GM19023 (cell line): ENCODE measurements around the gene ADK.
"Not testable (repeated sequence)": the region's sequence is repeated elsewhere in the genome, so short reads cannot be mapped to it uniquely, and the experiment has no call there.

ENCODE experiments used
- ATAC-seq: cut with Tn5 transposase; IDR thresholded peaks from one replicate; pipeline ENCODE4 v1.9.1; 2021; ENCODE audit warnings: mild to moderate bottlenecking, moderate library complexity; ENCODE audit not compliant: unreplicated experiment

Gene ADK

DNA sequence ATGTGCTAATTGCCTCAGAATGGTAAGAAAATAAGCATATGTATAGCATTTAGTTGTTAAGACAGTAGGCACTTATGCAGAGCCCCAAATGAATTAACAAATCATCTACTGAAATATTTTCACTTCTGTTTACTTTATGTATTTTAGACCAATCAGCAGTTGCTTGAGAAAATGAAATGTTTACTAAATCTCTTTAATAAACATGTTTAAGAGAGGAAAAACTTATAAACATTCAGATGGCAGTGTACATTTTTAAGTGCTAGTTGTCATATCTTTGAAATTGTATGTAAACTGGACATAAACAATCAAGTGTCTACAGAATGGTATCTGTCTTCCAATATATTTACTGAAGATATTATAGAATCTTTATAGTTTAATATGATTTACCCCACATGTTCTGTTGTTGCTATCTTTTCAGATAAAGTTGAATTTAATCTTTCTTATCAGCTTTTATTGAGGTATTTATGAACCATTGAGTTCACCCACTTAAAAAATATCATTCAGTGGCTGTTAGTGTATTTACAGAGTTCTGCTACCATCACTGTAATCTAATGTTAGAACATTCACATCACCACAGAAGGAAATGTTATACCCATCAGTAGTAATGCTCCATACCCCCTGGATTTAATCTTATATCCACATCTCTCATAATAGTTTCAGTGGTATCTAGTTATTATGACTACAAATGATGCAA is 264.3 kb downstream of the ADK start:
- ATAC-seq: no peak

GRCh38 chr10:74417397-74417796 is 266.4 kb downstream of the ADK start:
- no peak for ATAC-seq

DNA sequence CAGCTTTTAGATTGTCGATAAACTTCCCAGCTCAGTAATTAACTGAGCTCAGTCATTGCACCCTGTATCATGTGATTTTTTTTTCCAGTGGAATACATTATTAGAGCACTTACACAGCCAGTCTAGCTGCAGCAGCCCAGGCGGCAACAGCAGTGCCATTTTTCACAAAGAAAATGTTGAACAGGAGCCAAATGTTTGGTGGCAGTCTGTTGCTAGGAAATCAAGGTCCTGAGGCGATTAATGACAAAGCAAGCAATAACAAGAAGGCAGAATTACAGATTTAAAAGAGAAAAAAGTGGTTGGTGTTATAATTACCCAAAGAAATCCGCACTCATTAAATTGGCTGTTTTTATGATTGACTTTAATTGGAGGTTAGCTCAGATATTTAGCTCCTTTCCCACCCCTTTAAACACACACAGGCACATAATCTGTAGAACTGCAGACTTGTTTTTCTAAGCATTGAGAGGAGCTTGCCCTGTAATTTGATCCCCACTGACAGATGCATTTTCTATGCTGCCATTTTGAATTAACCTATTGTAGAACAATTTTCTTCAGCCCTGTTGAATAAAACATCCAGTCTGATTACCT is 267.4 kb downstream of the ADK start:
- no peak for ATAC-seq

GRCh38 chr10:74419491-74419951 is 268.5 kb downstream of the ADK start:
- no peak for ATAC-seq

GRCh38 chr10:74419958-74420375 is 268.9 kb downstream of the ADK start:
- ATAC-seq: no peak

- no peak for ATAC-seq
Measured at GRCh38 chr10:74424565-74424964, 273.5 kb downstream of the ADK start.

- ATAC-seq: no peak
Measured at GRCh38 chr10:74425456-74426001, 274.5 kb downstream of the ADK start.

- ATAC-seq: no peak
Measured at GRCh38 chr10:74431816-74432215, 280.8 kb downstream of the ADK start.

- no peak for ATAC-seq
Measured at GRCh38 chr10:74432841-74433594, 282.0 kb downstream of the ADK start.

DNA sequence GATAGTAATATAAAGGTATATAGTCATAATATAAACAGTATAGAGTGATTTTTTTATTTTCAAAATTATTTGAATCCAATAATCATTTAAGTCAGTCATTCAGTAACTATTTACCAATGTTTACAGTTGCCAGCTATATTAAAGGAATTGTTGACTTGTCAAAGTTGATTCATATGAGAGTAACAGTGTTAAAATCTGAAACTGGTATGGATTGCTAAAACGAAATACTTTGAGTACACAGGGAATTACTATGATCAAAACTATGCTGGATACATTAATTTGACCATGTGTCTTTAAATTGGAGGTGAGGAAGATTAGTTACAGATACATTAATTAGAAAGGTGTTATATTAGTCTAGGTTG is 282.6 kb downstream of the ADK start:
- ATAC-seq: no peak

GRCh38 chr10:74433993-74434392 is 283.0 kb downstream of the ADK start:
- ATAC-seq: no peak

DNA sequence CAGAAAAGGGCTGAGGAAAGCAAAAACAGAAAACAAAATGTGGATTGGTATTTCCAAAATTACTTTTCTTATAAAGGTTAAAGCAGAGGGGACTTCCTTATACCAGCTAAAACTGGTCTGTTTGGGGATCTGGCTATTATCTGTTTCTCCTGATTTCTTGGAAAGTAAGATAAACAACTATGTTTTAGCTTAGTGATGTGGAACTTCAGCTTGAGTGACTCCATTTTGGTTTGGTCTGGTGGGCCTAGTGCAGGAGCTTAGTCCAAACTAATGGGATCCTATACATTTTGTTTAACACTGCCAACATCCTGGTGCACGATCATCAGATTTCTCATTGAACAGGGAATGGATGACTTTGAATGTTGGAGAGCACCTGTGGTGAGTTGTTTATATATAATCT is 283.5 kb downstream of the ADK start:
- no peak for ATAC-seq

GRCh38 chr10:74436523-74437170 is 285.6 kb downstream of the ADK start:
- ATAC-seq: no peak

GRCh38 chr10:74437822-74438221 is 286.8 kb downstream of the ADK start:
- ATAC-seq: no peak

DNA sequence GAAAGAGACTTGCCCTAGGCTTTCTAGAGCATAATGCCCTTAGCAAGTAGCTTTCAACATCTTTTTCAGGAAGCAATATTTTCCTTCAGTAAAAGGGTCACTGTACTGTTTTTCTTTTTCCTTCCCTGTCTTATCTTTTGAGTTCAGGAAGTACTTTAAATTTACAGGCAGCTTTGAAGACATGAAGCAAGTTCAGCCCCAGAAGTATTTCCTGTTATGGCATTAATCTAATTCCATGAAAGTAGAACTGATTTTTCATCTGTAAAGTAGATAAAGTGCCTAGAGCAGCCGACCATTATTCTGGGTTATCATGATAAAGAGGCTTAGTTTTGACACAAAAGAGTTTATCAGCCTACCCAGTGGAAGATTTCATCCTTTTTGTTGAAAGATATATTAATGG is 288.2 kb downstream of the ADK start:
- ATAC-seq: no peak

DNA sequence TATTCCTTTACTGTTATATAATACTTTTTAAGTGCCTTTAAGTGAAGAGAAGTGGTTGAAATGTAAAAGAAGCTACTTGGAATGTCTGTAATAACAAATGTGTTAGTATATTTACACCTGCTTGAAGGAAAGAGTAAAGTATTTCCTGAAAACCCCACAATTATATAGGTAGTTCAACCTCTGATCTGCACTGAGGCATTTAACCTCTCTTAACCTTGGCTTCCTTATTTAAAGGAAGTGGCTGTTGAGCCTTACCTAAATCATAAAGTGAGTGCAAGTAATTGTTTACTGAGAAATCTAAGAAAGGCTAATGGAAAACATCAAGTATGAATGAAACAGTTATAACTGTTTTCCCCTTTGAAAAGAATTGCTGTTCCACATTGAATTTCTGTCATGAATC is 294.5 kb downstream of the ADK start:
- ATAC-seq: no peak

DNA sequence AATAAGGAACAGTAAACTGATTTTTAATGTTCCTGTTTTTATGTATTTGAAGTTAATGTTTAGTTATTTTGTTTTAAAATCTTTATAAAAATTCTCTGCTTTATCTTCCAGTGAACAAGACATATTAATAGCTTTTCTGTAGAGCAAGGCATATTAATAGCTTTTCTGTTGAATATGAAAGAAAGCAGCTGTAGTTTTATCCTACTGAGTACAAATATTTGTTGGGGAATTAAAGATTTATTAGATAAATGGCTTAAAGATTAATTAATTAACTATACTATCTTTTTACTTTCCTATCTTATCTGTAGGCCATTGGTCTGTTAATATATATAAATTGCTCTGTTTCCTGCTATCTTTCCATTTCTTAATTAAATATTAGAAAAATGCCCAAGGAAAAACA is 299.6 kb downstream of the ADK start:
- ATAC-seq: no peak

DNA sequence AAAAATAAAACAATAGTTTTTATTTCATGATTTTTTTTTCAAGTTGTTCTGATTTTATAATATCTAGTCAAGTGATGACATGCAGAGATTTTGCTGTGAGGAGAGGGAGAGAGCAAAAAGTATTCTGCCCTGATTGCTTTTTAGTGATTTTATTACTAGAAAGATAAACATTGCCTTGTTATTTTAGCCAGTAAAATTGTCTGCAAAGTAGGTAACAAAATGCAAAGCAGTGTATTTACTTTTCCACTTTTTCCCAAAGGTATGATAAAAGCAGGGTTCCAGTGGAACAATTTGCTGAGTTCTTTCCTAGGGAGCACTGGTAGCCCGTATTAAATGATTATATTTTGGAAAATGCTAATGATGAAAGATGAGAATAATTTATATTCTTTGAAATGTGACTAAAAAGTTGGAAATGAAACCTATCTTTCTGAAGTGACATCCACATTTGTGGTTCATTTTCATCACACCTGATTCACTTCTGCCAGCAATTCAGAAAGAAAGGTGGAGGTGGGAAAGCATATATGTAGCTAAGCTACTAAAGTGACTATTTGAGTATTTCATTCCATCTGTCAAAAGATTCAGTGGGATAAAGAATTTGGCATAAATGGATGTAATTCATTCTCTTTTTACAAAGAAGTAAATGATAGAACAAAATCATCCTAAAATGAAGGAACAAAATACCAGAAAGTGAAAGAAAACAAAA is 300.3 kb downstream of the ADK start:
- no peak for ATAC-seq

- no peak for ATAC-seq
Measured at GRCh38 chr10:74453169-74453568, 302.1 kb downstream of the ADK start.

- ATAC-seq: not testable (repeated sequence)
Measured at GRCh38 chr10:74457478-74457877, 306.5 kb downstream of the ADK start.

DNA sequence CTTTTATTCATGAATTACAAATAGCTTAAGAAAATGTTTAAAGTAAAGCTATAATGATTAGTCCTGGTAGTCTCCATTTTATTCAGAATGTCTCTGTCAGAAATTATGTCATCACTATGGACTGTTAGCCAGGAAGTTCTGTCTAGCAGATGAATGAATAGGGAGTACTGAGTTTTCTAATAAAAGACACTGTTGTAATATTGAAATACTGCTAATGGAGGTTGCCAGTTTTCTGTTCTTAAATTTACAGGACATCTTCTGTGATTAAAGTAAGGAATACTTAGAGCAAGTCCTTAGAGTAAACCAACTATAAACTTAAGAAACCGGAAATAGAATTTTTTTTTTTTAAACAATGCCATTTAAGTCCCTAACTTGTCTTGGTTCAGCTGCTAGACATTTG is 309.8 kb downstream of the ADK start:
- ATAC-seq: no peak
